K562 treated with DMSO at 1 percent for 24 hours (cell line): ENCODE results near the gene MXRA8. TPM values are rescaled to one million over a fixed set of nuclear protein-coding genes. Genes with fewer than 3 reads are reported as not detected.

Source experiments
- total RNA-seq: library from RNA; unstranded; fragments of 300-600 nt; gene quantifications from 2 replicates; pipeline ENCODE4 v1.2.3, GENCODE V29; 2022; ENCODE audit warnings: low read depth; ENCODE audit not compliant: insufficient read depth

Gene MXRA8, protein sequence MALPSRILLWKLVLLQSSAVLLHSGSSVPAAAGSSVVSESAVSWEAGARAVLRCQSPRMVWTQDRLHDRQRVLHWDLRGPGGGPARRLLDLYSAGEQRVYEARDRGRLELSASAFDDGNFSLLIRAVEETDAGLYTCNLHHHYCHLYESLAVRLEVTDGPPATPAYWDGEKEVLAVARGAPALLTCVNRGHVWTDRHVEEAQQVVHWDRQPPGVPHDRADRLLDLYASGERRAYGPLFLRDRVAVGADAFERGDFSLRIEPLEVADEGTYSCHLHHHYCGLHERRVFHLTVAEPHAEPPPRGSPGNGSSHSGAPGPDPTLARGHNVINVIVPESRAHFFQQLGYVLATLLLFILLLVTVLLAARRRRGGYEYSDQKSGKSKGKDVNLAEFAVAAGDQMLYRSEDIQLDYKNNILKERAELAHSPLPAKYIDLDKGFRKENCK
- 13.8 and 17.2 TPM in 2 replicates for total RNA-seq

DNA sequence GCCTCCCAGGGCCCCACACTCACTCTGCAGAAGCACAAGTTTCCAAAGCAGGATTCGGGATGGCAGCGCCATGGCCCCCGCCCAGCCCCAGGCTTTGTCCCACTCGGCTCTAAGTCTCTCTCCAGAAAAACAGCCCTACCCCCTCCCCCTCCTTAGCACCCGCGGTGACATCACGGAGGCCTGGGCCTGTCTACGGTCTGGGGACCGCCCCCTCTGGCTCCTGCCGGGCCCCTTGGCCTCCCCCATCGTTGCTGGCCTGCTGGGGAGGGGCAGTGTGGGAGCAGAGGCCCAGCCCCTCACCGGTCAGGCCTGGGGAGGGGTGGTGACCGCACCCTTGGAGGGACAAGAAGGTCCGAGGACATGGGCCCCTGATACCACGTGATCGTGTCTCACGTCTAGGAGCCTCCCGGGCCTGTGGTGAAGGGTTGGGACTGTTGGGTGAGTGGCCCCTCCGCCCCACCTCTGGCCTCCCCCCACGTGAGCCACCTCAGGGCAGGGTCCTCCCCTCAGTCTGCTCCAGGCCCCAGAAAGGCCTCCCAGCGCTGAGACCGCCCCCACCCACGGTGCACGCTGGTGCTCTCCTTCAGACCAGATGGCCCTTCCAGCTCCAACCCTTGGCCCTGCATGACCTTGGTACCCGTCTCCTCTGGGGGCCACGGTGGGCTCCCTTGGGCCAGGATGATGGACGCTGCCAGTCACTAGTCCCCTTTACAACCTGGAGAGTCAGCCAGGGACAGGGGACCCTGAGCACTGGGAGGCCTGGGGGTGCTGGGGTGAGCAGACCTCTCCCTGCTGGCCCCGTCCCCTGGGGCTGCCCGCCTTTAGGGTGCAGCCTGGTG, at the start of gene MXRA8:
Gene MXRA8, minus strand, starts transcription at position 123 of the 839 bp plus-strand sequence. Its CDS starts 51 bp downstream, at position 72.

DNA sequence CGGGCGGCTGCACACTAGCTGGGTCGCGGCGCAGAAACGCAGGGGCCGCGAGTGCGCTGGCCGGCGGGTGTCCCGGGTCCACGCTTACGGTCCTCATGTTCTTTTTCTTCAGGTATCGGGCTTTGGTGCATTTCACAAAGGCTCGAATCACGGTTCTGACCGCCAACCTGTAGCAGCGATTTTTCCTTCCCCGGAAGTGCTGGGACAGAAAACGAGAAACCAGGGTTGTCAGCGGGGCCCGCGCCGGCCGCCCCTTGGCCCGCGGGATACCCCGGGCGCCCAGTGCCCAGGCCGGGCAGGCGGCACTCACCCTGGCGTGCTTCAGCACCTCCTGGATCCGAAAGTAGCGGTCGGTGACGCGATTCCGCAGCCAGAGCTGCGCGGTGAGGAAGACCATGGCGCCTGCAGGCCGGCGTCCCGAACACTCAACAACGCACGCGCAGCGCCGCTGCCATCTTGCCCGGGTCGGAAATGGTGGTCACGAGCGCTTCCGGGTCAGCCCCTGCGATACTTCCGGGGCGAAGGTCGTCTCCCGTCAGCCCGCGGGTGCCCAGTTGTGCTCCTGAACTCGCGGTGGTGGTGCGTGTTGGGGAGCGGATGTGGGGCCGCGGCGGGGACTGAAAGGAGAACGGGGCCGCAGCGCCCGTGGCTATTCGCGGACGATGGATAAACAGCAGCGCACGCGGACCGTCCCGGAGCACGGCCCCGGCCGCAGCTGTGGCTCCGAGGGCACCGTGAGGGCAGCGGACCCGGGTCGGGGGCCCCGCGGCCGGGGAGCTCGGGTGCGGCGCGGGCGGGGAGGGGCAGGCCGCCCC, 48.7 kb upstream of the MXRA8 start, which contains the start of gene MRPL20:
Gene MRPL20, minus strand, starts transcription at position 473 of the 815 bp plus-strand sequence. Its CDS starts 76 bp downstream, at position 397.

DNA sequence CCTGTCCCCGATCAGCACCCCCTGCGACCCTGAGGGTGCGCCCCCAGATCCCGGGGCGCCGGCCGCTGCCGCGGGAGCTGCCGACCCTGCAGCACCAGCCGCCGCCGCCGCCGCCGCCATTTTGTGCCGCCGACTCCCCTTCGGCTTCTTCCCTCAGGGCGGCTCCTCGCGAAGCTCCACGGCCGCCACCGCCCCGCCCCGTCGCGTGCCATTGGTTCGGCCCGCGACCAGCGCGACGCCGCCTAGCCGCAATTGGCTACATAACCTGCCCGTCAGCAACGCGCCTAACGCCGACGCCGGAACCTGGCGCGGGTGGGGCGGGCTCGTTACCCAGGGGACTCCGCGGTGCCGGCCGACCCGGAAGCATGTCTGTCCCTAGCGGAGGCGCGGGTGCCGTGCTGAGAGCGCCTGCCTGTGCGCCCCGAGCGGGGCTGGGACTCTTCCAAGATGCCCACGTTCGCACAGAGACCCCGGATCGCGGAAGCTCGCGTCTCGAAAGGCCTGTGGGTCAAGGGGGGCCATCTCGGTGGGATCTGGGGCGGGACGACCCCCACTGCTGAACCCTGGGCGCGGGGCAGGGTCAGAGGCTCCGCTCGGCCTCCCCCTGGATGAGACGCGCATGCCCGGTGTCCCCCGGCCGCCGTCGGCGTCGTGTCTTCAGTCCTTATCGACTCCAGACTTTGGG, 41.0 kb upstream of the MXRA8 start, which contains the start of gene CCNL2:
Gene CCNL2, minus strand, starts transcription at position 149 of the 685 bp plus-strand sequence. Its CDS starts 29 bp downstream, at position 120.

DNA sequence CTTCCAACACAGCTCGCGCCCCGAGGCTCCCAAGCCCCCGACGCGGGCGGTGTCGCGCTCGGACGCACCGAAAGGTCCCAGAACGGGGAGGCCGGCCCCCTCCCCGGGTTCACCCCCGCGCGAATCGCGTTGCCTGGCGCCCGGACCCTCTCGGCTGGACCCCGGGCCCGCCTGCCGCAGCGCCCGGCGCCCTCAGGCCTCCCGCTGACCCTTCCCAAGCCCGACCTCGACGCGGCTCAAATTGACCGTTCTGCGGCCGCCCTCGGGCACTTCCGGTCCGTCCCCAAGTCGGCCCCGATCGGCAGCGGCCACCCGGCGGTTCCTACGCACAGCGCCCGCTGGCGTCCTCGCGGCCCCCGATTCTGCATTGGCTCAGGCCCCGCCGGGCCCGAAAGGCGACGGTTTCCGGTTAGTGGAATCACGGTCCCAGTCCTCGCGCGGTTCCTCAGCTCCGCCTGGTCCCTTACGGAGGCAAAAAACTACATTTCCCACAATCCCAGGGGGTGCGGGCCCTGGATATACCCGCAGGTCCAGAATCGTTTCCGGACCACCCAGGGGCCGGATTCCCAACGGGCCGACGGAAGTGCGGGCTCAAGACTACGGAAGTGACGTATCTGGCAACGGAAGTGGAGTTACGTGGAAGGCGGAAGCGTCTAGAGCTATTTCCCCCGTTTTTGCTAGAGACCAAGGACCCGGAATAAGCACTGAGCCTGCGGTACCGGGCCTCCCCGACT, 16.7 kb upstream of the MXRA8 start, which contains the start of gene AURKAIP1:
Gene AURKAIP1, minus strand, starts transcription at position 279 of the 734 bp plus-strand sequence. CDS start 451 bp downstream, outside the sequence.

DNA sequence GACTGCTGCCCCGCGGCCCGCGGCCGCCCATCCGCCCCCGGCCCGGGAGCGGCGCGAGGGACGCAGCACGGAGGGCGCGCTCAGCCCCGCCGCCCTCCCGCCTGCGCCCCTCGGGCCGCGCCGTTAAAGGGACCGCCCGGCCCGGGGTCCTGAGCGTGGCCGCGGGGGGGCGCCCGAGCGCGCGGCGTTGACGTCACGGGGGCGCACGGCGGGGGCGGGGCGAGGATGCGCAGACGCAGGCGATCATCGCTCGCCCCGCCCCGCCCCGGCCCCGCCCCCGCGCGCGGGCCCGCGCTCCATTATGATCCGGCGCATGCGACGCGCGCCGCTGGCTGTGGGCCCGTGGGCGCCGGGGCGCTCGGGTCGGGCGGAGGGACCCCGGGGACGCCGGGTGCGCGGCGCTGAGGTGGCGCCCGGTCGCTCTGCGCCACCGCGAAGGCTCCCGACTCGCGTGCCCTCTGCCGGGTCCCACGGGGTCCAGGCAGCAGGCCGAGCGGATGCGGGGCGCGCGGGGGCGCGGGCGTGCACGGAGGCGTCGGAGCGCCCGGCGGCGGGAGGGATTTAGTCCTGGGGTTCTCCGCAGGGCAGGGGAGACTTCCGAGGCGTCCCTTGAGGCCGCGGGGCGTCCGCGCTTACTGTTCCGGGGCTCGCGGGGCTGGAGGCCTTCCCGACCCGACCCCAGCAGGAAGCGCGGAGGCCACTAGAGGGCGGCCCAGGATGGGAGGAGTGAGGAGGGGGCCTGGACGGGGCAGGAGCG, 8.9 kb downstream of the MXRA8 start, which contains the start of gene DVL1:
Gene DVL1, minus strand, starts transcription at position 163 of the 757 bp plus-strand sequence. CDS start 353 bp downstream, outside the sequence.

DNA sequence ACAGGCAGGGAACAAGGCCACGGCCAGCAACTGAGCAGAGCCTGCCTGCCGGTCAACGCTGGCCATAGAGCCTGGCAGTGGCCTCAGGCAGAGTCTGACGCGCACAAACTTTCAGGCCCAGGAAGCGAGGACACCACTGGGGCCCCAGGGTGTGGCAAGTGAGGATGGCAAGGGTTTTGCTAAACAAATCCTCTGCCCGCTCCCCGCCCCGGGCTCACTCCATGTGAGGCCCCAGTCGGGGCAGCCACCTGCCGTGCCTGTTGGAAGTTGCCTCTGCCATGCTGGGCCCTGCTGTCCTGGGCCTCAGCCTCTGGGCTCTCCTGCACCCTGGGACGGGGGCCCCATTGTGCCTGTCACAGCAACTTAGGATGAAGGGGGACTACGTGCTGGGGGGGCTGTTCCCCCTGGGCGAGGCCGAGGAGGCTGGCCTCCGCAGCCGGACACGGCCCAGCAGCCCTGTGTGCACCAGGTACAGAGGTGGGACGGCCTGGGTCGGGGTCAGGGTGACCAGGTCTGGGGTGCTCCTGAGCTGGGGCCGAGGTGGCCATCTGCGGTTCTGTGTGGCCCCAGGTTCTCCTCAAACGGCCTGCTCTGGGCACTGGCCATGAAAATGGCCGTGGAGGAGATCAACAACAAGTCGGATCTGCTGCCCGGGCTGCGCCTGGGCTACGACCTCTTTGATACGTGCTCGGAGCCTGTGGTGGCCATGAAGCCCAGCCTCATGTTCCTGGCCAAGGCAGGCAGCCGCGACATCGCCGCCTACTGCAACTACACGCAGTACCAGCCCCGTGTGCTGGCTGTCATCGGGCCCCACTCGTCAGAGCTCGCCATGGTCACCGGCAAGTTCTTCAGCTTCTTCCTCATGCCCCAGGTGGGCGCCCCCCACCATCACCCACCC, 27.0 kb downstream of the MXRA8 start, which contains the start of gene TAS1R3:
Gene TAS1R3, plus strand, starts transcription at position 213 of the 898 bp plus-strand sequence. Its CDS starts 66 bp downstream, at position 279.

DNA sequence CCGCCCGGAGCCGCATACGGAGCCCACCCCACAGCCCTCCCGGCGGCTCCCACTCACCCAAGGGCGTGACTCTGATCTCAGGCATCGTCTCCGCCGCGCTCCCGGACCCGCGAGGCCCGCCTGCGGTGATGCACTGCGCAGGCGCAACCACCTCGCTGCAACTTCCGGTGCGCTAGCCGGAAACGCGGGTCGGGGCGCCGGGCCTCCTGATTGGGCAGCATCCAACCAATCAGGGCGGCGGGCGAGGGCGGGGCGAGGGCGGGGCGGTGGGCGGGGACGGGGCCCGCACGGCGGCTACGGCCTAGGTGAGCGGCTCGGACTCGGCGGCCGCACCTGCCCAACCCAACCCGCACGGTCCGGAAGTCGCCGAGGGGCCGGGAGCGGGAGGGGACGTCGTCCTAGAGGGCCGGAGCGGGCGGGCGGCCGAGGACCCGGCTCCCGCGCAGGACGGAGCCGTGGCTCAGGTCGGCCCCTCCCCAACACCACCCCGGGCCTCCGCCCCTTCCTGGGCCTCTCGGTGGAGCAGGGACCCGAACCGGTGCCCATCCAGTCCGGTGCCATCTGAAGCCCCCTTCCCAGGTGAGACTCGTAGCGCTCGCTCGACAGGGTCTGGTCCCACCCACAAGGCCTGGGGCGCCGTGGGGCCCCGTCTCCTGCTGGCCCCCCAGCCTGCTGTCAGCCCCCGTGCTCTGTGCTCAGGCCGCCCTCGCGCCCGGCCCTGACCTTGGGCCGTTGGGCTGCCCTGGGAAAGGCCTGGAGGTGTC, 33.6 kb downstream of the MXRA8 start, which contains the start of the genes CPTP and INTS11:
Gene CPTP, plus strand, starts transcription at position 279 of the 764 bp plus-strand sequence. CDS start 2,109 bp downstream, outside the sequence.
Gene INTS11, minus strand, starts transcription at position 137 of the 764 bp plus-strand sequence. Its CDS starts 52 bp downstream, at position 85.

DNA sequence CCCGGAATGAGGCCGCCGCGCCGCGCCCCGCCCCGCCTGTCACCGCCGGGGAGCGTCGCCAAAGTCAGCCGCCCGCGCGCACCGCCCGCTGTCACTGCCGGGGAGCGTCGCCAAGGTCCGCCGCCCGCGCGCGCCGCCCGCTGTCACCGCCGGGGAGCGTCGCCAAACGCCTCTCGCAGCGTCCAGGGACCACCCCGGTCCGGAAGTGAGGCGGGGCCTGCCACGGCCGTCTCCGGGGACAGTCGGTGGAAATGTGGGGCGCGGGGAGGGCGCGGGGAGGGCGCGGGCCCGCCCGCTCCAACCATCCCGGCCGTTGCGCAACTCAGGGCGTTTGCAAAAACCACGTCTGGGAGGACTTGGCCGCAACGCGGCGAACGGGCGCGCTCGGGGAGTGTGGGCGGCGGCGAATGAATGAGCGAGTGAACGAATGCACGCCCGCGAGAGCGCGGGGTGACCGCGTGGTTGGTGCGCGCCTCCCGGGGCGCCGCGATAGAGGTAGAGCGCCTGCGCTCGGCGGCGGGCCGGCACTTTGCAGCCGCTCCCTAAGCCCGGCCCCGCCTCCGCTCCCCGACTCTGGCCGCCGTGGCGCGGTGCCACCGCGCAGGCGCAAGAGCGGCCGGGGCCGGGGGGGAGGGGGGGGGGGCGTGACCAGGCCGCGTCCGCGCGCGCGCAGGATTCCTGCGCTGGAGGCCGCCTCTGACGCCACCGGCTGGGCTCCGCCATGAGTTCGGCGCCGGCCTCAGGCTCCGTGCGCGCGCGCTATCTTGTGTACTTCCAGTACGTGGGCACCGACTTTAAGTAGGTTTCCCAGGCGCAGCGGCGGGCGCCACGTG, 50.2 kb downstream of the MXRA8 start, which contains the start of the genes ACAP3 and PUSL1:
Gene ACAP3, minus strand, starts transcription at position 8 of the 833 bp plus-strand sequence. CDS start 115 bp downstream, outside the sequence.
Gene PUSL1, plus strand, starts transcription at position 675 of the 833 bp plus-strand sequence. Its CDS starts 47 bp downstream, at position 722.

Other genes starting within 250 kb of the MXRA8 start
- gene C1orf159, start 242.5 kb downstream of the MXRA8 start, total RNA-seq: 20.6 and 26.3 TPM in 2 replicates
- gene TTLL10, start 184.7 kb downstream of the MXRA8 start, total RNA-seq: not detected in 2 replicates
- not detected in 2 replicates for gene TNFRSF18, start 152.0 kb downstream of the MXRA8 start, total RNA-seq
- 0.75 and 1.9 TPM in 2 replicates for gene TNFRSF4, start 144.4 kb downstream of the MXRA8 start, total RNA-seq
- 276 and 297 TPM in 2 replicates for gene SDF4, start 126.6 kb downstream of the MXRA8 start, total RNA-seq
- 17.9 and 21.2 TPM in 2 replicates for gene B3GALT6, start 126.3 kb downstream of the MXRA8 start, total RNA-seq
- gene C1QTNF12, start 111.8 kb downstream of the MXRA8 start, total RNA-seq: 1.9 and 2.5 TPM in 2 replicates
- gene UBE2J2, start 84.7 kb downstream of the MXRA8 start, total RNA-seq: 114 and 118 TPM in 2 replicates
- gene SCNN1D, start 78.1 kb downstream of the MXRA8 start, total RNA-seq: 3.8 TPM in 2 replicates
- 52.1 and 55.0 TPM in 2 replicates for gene ACAP3, start 50.6 kb downstream of the MXRA8 start, total RNA-seq
- 69.9 and 85.1 TPM in 2 replicates for gene PUSL1, start 50.0 kb downstream of the MXRA8 start, total RNA-seq
- gene INTS11, start 33.9 kb downstream of the MXRA8 start, total RNA-seq: 216 and 263 TPM in 2 replicates
- gene CPTP, start 33.8 kb downstream of the MXRA8 start, total RNA-seq: 45.4 and 53.2 TPM in 2 replicates
- 0.57 and 0.95 TPM in 2 replicates for gene TAS1R3, start 27.3 kb downstream of the MXRA8 start, total RNA-seq
- 103 and 116 TPM in 2 replicates for gene DVL1, start 9.1 kb downstream of the MXRA8 start, total RNA-seq
- gene AURKAIP1, start 16.7 kb upstream of the MXRA8 start, total RNA-seq: 342 and 344 TPM in 2 replicates
- 98.9 and 121 TPM in 2 replicates for gene CCNL2, start 40.8 kb upstream of the MXRA8 start, total RNA-seq
- 141 and 157 TPM in 2 replicates for gene MRPL20, start 48.7 kb upstream of the MXRA8 start, total RNA-seq
- gene ANKRD65, start 62.7 kb upstream of the MXRA8 start, total RNA-seq: not detected in 2 replicates
- gene VWA1, start 77.1 kb upstream of the MXRA8 start, total RNA-seq: 22.4 and 26.0 TPM in 2 replicates
- 0.24 TPM in 1 of 2 replicates, not detected in the other for gene ATAD3C, start 91.1 kb upstream of the MXRA8 start, total RNA-seq
- 24.3 and 26.9 TPM in 2 replicates for gene ATAD3B, start 113.2 kb upstream of the MXRA8 start, total RNA-seq
- 93.9 and 102 TPM in 2 replicates for gene ATAD3A, start 153.6 kb upstream of the MXRA8 start, total RNA-seq
- gene TMEM240, start 182.1 kb upstream of the MXRA8 start, total RNA-seq: 2.1 and 3.4 TPM in 2 replicates
- 207 and 208 TPM in 2 replicates for gene SSU72, start 216.3 kb upstream of the MXRA8 start, total RNA-seq
- 7.3 and 8.3 TPM in 2 replicates for gene FNDC10, start 241.6 kb upstream of the MXRA8 start, total RNA-seq